H1 (cell line): ENCODE measurements around the gene ORC2.

Experiments used
- ATF2 ChIP-seq: IDR thresholded peaks from 2 replicates; pipeline ENCODE4 v1.6.1; 2012; ENCODE audit warnings: low read length, inconsistent platforms
- CREB1 ChIP-seq: IDR thresholded peaks from 2 replicates; pipeline ENCODE4 v1.6.1; 2012; ENCODE audit warnings: inconsistent platforms
- CTCF ChIP-seq, 3 experiments: IDR thresholded peaks; 1 replicate in 2 of 3; 2 replicates in 1 of 3; pipeline versions ENCODE4 v1.5.1 to v1.6.1; 2011; ENCODE audit warnings: low read length in 3 of 3, mild to moderate bottlenecking in 3 of 3, inconsistent platforms in 2 of 3, low read depth in 1 of 3, moderate library complexity in 1 of 3; ENCODE audit not compliant: insufficient read depth in 1 of 3; ENCODE audit errors: control extremely low read depth in 1 of 3
- EP300 ChIP-seq, 2 experiments: IDR thresholded peaks; 1 replicate in 1 of 2; 2 replicates in 1 of 2; pipeline ENCODE4 v1.6.1; 2011 to 2012; ENCODE audit warnings: low read depth in 2 of 2, low read length in 2 of 2, mild to moderate bottlenecking in 2 of 2, borderline replicate concordance in 1 of 2, inconsistent platforms in 1 of 2, moderate library complexity in 1 of 2
- EZH2 ChIP-seq: fragments of 200-600 bp; sonication (generic); IDR thresholded peaks from 2 replicates; pipeline ENCODE4 v1.7.1; 2012; ENCODE audit warnings: low read depth, mild to moderate bottlenecking, moderate library complexity, low read length, inconsistent platforms; ENCODE audit not compliant: severe bottlenecking
- HDAC6 ChIP-seq: IDR thresholded peaks from one replicate; pipeline ENCODE4 v1.7.1; 2012; ENCODE audit warnings: low read depth, mild to moderate bottlenecking, inconsistent platforms, low read length, moderate library complexity
- JUND ChIP-seq: IDR thresholded peaks from 2 replicates; pipeline ENCODE4 v1.6.1; 2011; ENCODE audit warnings: mild to moderate bottlenecking, improper control_type of control experiment, low read length
- KDM1A ChIP-seq: fragments of 200-600, 300-600 bp; sonication (generic); IDR thresholded peaks from 2 replicates; pipeline ENCODE4 v1.7.1; 2016; ENCODE audit warnings: mild to moderate bottlenecking, low read length, borderline replicate concordance
- MAFK ChIP-seq: IDR thresholded peaks from 2 replicates; pipeline ENCODE4 v1.6.1; 2012; ENCODE audit warnings: low read depth, mild to moderate bottlenecking, improper control_type of control experiment, low read length
- POLR2A ChIP-seq, 2 experiments: IDR thresholded peaks; 1 replicate in 1 of 2; 2 replicates in 1 of 2; pipeline ENCODE4 v1.6.1; 2011; ENCODE audit warnings: low read depth in 2 of 2, low read length in 2 of 2, mild to moderate bottlenecking in 2 of 2; ENCODE audit errors: control extremely low read depth in 1 of 2
- RFX5 ChIP-seq: IDR thresholded peaks from 2 replicates; pipeline ENCODE4 v1.6.1; 2011; ENCODE audit warnings: low read depth, low read length, improper control_type of control experiment, borderline replicate concordance
- SIX5 ChIP-seq: IDR thresholded peaks from 2 replicates; pipeline ENCODE4 v1.6.1; 2011; ENCODE audit warnings: mild to moderate bottlenecking, low read depth, low read length
- TEAD4 ChIP-seq: IDR thresholded peaks from 2 replicates; pipeline ENCODE4 v1.6.1; 2012; ENCODE audit warnings: low read depth, low read length, inconsistent platforms, mixed read lengths
- YY1 ChIP-seq: IDR thresholded peaks from 2 replicates; pipeline ENCODE4 v1.6.1; 2011; ENCODE audit warnings: low read depth, mild to moderate bottlenecking, low read length

DNA sequence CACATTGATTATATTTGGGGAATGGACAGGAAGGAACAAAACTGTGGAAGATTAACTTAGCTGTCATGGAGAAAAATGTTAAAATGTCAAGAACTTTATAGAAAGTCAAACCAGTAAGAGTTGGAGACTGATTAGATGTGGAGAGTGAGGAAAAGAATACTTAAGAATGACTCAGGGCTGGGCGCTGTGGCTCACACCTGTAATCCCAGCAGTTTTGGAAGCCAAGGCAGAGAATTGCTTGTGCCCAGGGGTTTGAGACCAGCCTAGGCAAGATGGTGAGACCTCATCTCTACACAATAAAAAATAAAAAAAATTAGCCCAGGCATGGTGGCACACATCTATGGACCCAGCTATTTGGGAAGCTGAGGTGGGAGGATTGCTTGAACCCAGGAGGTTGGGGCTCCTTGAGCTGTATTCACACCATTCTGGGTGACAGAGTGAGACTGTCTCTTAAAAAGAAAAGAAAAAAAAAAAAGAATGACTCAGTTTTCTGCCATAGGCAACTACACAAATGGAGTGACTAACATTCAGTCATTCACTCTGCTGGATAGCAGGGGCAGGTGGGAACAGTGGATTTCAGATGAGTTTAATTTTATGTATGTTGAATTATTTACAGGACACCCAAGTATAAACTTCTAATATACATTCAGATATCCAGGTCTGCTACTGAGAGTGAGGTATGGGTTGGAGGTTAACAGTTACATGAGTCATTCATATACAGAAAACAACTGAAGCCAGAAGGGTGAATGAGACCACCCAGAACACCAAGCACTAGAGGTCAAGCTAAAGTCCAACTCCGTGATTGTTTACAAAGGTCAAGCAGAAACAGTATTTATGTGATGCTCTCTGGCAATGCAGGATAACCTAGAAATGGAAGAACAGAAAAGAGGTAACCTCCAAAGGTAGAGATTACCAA is 33.9 kb downstream of the ORC2 start:
- TF ChIP-seq JUND (no peak), EZH2 (no peak), POLR2A (IDR thresholded peaks at IDR 0.05; ENCODE audit: control extremely low read depth in 1 of 2, low read depth in 2 of 2, low read length in 2 of 2) (no peak), RFX5 (no peak), SIX5 (no peak), TEAD4 (no peak), CTCF (IDR thresholded peaks at IDR 0.05; ENCODE audit: control extremely low read depth in 1 of 3, insufficient read depth in 1 of 3, low read depth in 1 of 3, low read length in 3 of 3) (no peak), MAFK (no peak), YY1 (no peak), ATF2 (no peak), EP300 (IDR thresholded peaks at IDR 0.05; ENCODE audit: borderline replicate concordance in 1 of 2, low read depth in 2 of 2, low read length in 2 of 2) (no peak), CREB1 (no peak), HDAC6 (no peak), KDM1A (no peak)
